Esophagus squamous epithelium (tissue), 4 donors: ENCODE data around the gene CRABP2.

ENCODE experiments used
- CTCF ChIP-seq, 6 experiments: fragments of 450-650 bp in 4 of 6; fragments of 200-600 bp in 2 of 6; sonication (generic) in 2 of 6; IDR thresholded peaks; one replicate each; pipeline ENCODE4 v1.5.1; 2016 to 2019; ENCODE audit warnings: antibody characterized with exemption in 6 of 6, mild to moderate bottlenecking in 4 of 6, moderate library complexity in 4 of 6
- POLR2A ChIP-seq, 4 donors: fragments of 450-650 bp; IDR thresholded peaks; one replicate each; pipeline ENCODE4 v1.6.1; 2017; ENCODE audit warnings: antibody characterized with exemption in 4 of 4, mild to moderate bottlenecking in 4 of 4, moderate library complexity in 3 of 4

GRCh38 chr1:156677616-156678596, 27.5 kb downstream of the CRABP2 start:
- TF ChIP-seq CTCF (IDR thresholded peaks at IDR 0.05) (peak; percentile 72 to 89 (median 78)), POLR2A (IDR thresholded peaks at IDR 0.05) (no peak)
